K562 (cell line): ENCODE measurements around the gene ZMIZ1. TPM values are rescaled to one million over a fixed set of nuclear protein-coding genes. Genes with fewer than 3 reads are reported as not detected.

ENCODE experiments used
- ATAC-seq: fragments of 200-7000 bp; cut with Tn5 transposase; 3 replicates; pipeline ENCODE4 v1.9.1; 2020; ENCODE audit warnings: moderate library complexity
- BruUV-seq: library from RNA; stranded (reverse); fragments of 400-500 nt; replicated peaks from 2 replicates; lab custom pipeline; 2021; lab: Mats Ljungman, UMichigan
- CTCF ChIA-PET: fragments of 300-600 bp; formaldehyde crosslinking; extraction: SDS; loops from one replicate; lab custom pipeline; 2021; ENCODE audit warnings: low intra/inter-chr PET ratio; lab: Yijun Ruan, JAX
- POLR2A ChIA-PET: fragments of 300-600, 350-650 bp; sonication (Branson Sonifier 250); formaldehyde crosslinking; extraction: SDS; loops from one replicate; lab custom pipeline; 2021; ENCODE audit warnings: antibody characterized with exemption, inconsistent platforms; lab: Yijun Ruan, JAX
- DNase-seq, 4 experiments: peaks; one replicate each; pipeline versions ENCODE4 v3.0.0 to v3.0.0-alpha.2; 2011 to 2018; ENCODE audit warnings: low spot score in 3 of 4, mixed read lengths in 3 of 4; ENCODE audit errors: extremely low read depth in 1 of 4
- FAIRE-seq: peaks from 2 replicates; lab custom pipeline; 2011; peaks lifted over from hg19 to GRCh38; lab: Jason Lieb, UNC
- H2AFZ ChIP-seq: 2 replicates; pipeline ENCODE4 v1.6.0; 2011; ENCODE audit warnings: low read depth, low read length, control low read depth, inconsistent platforms
- H3K27ac ChIP-seq: fragments of 200-600 bp; 3 replicates; pipeline ENCODE4 v1.8.0; 2011; ENCODE audit warnings: low read depth, mild to moderate bottlenecking, control low read depth, inconsistent platforms, low read length, moderate library complexity, mixed read lengths; ENCODE audit errors: extremely low read depth
- H3K27me3 ChIP-seq, 2 experiments: fragments of 300-600 bp in 1 of 2; 2 replicates in 1 of 2; 3 replicates in 1 of 2; pipeline versions ENCODE4 v1.6.0 to v1.8.0; 2011; ENCODE audit warnings: inconsistent platforms in 2 of 2, low read length in 2 of 2, mild to moderate bottlenecking in 1 of 2, mixed read lengths in 1 of 2, moderate library complexity in 1 of 2; ENCODE audit not compliant: control insufficient read depth in 2 of 2, insufficient read depth in 2 of 2
- H3K36me3 ChIP-seq: fragments of 300-600 bp; 3 replicates; pipeline ENCODE4 v1.8.0; 2011; ENCODE audit warnings: mild to moderate bottlenecking, low read length, inconsistent platforms; ENCODE audit not compliant: control insufficient read depth, insufficient read depth
- H3K4me1 ChIP-seq, 2 experiments: fragments of 200-600 bp in 1 of 2; replicated peaks in 1 of 2; 2 replicates in 1 of 2; 3 replicates in 1 of 2; pipeline versions ENCODE4 v1.5.1 to v1.8.0; 2011; ENCODE audit warnings: inconsistent platforms in 2 of 2, low read length in 2 of 2, mild to moderate bottlenecking in 1 of 2, mixed read lengths in 1 of 2, moderate library complexity in 1 of 2; ENCODE audit not compliant: control insufficient read depth in 2 of 2, insufficient read depth in 2 of 2
- H3K4me2 ChIP-seq: 2 replicates; pipeline ENCODE4 v1.6.1; 2011; ENCODE audit warnings: low read length, control low read depth, inconsistent platforms, mixed read lengths; ENCODE audit not compliant: insufficient read depth
- H3K4me3 ChIP-seq: fragments of 200-600 bp; sonication (generic), shearing (Covaris generic); 2 replicates; pipeline ENCODE4 v1.5.1; 2016; ENCODE audit warnings: control low read depth, inconsistent platforms
- H3K79me2 ChIP-seq: fragments of 200-600 bp; 3 replicates; pipeline ENCODE4 v1.8.0; 2011; ENCODE audit warnings: low read length, inconsistent platforms; ENCODE audit not compliant: control insufficient read depth, insufficient read depth
- H3K9ac ChIP-seq, 2 experiments: 2 replicates each; pipeline versions ENCODE4 v1.6.0 to v1.6.1; 2011; ENCODE audit warnings: low read depth in 2 of 2, low read length in 2 of 2, control low read depth in 1 of 2, inconsistent platforms in 1 of 2, mild to moderate bottlenecking in 1 of 2, mixed read lengths in 1 of 2; ENCODE audit not compliant: insufficient read depth in 1 of 2
- H3K9me1 ChIP-seq: one replicate; pipeline ENCODE4 v1.6.0; 2011; ENCODE audit warnings: inconsistent platforms, mild to moderate bottlenecking, low read length, moderate library complexity; ENCODE audit not compliant: control insufficient read depth, insufficient read depth
- H3K9me3 ChIP-seq: replicated peaks from 2 replicates; pipeline ENCODE4 v1.5.1; 2011; ENCODE audit warnings: low read depth, low read length, inconsistent platforms; ENCODE audit not compliant: control insufficient read depth, insufficient read depth
- H4K20me1 ChIP-seq: replicated peaks from 2 replicates; pipeline ENCODE4 v1.6.1; 2011; ENCODE audit warnings: low read length, inconsistent platforms, mixed read lengths; ENCODE audit not compliant: control insufficient read depth, insufficient read depth
- ILK ChIP-seq: fragments of 450-650 bp; IDR thresholded peaks from 2 replicates; pipeline ENCODE4 v1.6.1; 2016; ENCODE audit warnings: missing genetic modification characterization, low read depth, mild to moderate bottlenecking, missing compliant biosample characterization, moderate library complexity, borderline replicate concordance
- JUND ChIP-seq, 2 experiments: IDR thresholded peaks; 2 replicates in 1 of 2; 3 replicates in 1 of 2; pipeline ENCODE4 v1.6.1; 2011; ENCODE audit warnings: borderline replicate concordance in 2 of 2, low read depth in 2 of 2, low read length in 2 of 2, improper control_type of control experiment in 1 of 2, missing biosample characterization in 1 of 2, missing genetic modification characterization in 1 of 2, missing genetic modification reagents in 1 of 2
- PHF8 ChIP-seq: fragments of 200-600 bp; sonication (generic); IDR thresholded peaks from 2 replicates; pipeline ENCODE4 v1.6.1; 2012; ENCODE audit warnings: mixed run types, mild to moderate bottlenecking, inconsistent platforms, low read length, moderate library complexity, borderline replicate concordance
- WGBS: fragments of 100-300 bp; shearing (Covaris generic); methylation state at CpG from one replicate; pipeline ENCODE4 v1.1.6; 2016; ENCODE audit warnings: low coverage, mixed read lengths; ENCODE audit not compliant: insufficient coverage; ENCODE audit errors: missing lambda C conversion rate; 5-methylcytosine and 5-hydroxymethylcytosine counted together
- in situ Hi-C: fragments of 300-500 bp; cut with MboI; formaldehyde crosslinking; loops from 4 replicates; pipeline ENCODE4 v1.15.0; 2018; ENCODE audit warnings: inconsistent platforms, mixed read lengths
- intact Hi-C: fragments of 100-400 bp; cut with micrococcal nuclease; formaldehyde crosslinking; loops from 2 replicates; pipeline ENCODE4 v1.14.2; 2022
- polyA plus RNA-seq, 8 experiments: library from polyadenylated mRNA; depleted of rRNA in 4 of 8; stranded (reverse) in 5 of 8; unstranded in 3 of 8; fragments of >200 nt; fragmentation: Nextera tagmentation in 2 of 8; fragmentation: Illumina TruSeq in 1 of 8; extraction: Ambion mirVana in 2 of 8; extraction: Trizol in 1 of 8; gene quantifications; 2 replicates each; pipeline versions ENCODE4 v1.2.1 to v1.2.3, GENCODE V29; 2011 to 2014; ENCODE audit warnings: inconsistent platforms in 1 of 8, missing spikeins in 1 of 8
- total RNA-seq, 7 experiments: library from RNA; depleted of rRNA in 6 of 7; stranded (reverse); fragments of >200 nt in 6 of 7; fragmentation: Illumina TruSeq in 2 of 7; extraction: Trizol in 2 of 7; gene quantifications; 2 replicates each; pipeline versions ENCODE4 v1.2.1 to v1.2.3, GENCODE V29; 2011 to 2021; ENCODE audit warnings: low replicate concordance in 1 of 7
- TF ChIP-seq, protein P1 (sequence below): fragments of 250-450 bp; sonication (Bioruptor Pico); IDR thresholded peaks from 2 replicates; pipeline ENCODE4 v1.9.0; 2021; ENCODE audit warnings: mild to moderate bottlenecking
- TF ChIP-seq, protein P2 (sequence below): fragments of 250-450 bp; sonication (Bioruptor Pico); IDR thresholded peaks from 2 replicates; pipeline ENCODE4 v1.5.1; 2021; ENCODE audit warnings: mild to moderate bottlenecking
- TF ChIP-seq, protein P3 (sequence below): fragments of 250-450 bp; sonication (Bioruptor Pico); IDR thresholded peaks from 2 replicates; pipeline ENCODE4 v1.4.0; 2020; ENCODE audit warnings: mild to moderate bottlenecking, moderate library complexity, borderline replicate concordance

ZMIZ1 gene
- total and polyA plus RNA-seq, 9 of the 15 experiments (the other 6 are each of a cell fraction or from before 2014, with no cell fraction given): 1.0 to 37.3 (median 4.3) TPM

DNA sequence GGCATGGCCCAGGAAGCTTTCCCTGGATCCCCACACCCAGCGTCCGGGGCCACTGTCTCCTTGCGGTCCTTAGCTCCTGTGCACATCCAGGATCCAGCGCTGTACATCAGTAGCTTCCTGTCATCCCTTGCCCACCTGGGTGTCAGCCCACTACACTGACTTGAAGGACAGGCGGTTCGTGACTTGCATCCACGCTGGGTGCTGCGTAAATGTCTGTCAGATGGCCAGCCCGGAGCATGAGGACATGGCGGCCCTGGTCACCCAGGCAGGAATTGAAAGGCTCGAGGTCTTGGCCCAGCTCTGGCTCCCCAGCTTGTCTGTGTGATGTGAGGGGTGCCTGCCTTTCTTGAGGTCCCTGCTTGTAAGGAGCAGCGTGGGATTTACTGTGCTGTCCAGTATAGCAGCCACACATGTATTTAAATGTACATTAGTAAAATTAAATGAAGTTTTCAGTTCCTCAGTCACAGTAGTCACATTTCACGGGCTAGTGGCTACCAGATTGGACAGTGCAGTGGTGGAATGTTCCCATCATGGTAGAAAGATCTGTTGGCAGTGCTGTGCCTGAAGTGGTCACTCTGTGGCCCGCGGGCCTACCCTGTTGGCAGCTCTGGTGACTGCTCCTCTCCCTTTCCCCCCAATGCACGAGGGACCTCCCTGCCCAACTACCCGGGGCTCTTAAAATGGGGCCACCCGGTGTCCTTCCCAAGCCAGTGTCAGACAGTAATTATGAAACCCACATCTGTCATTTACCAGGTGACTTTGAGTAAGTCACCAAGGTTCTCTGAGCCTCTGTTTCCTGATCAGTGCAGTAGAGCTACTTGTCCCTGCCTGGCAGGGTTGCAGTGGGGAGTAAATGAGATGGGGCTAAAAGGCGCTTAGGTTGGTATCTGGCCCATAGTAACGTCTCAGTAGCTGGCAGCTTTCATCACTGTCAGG is 180.7 kb downstream of the ZMIZ1 start:
- no peaks in the 10 kb centered on the region for H3K36me3 ChIP-seq
- no peak overlapping the region for H3K4me2 ChIP-seq
- H3K9ac ChIP-seq: peak overlapping the region in 1 of 2 experiments; percentile 62; a peak in 2 of 4 replicates
- ChIA-PET POLR2A (interaction anchor here (0.6 to 1.0 kb wide), 2 partner anchors 9 to 432 kb away, joined by 3 read pairs; no protein-coding TSS in a partner anchor), CTCF (no interaction called here)
- no peak for FAIRE-seq
- ATAC-seq: no peak
- intact Hi-C loops: no loop called here
- H4K20me1 ChIP-seq: peaks cover 23% of the 10 kb centered on the region; the same call in 1 of the 2 replicates
- no peaks in the 10 kb centered on the region for H3K9me3 ChIP-seq
- H3K4me3 ChIP-seq: no peak overlapping the region
- BruUV-seq: no TSS peak
- H3K9me1 ChIP-seq: no peaks in the 10 kb centered on the region
- no peak for TF ChIP-seq ILK
- TF ChIP-seq JUND (IDR thresholded peaks at IDR 0.05; ENCODE audit: borderline replicate concordance, low read depth, low read length): no peak
- TF ChIP-seq JUND (tag; IDR thresholded peaks at IDR 0.05; ENCODE audit: borderline replicate concordance, low read depth, low read length): no peak
- TF ChIP-seq, protein P1, sequence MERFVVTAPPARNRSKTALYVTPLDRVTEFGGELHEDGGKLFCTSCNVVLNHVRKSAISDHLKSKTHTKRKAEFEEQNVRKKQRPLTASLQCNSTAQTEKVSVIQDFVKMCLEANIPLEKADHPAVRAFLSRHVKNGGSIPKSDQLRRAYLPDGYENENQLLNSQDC (CRISPR knock-in tag): no peak
- TF ChIP-seq, protein P2, sequence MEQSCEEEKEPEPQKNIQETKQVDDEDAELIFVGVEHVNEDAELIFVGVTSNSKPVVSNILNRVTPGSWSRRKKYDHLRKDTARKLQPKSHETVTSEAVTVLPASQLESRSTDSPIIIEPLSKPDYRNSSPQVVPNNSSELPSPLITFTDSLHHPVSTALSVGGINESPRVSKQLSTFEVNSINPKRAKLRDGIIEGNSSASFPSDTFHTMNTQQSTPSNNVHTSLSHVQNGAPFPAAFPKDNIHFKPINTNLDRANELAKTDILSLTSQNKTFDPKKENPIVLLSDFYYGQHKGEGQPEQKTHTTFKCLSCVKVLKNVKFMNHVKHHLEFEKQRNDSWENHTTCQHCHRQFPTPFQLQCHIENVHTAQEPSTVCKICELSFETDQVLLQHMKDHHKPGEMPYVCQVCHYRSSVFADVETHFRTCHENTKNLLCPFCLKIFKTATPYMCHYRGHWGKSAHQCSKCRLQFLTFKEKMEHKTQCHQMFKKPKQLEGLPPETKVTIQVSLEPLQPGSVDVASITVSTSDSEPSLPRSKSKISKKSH (CRISPR knock-in tag): no peak
- no peak for TF ChIP-seq PHF8
- TF ChIP-seq, protein P3, sequence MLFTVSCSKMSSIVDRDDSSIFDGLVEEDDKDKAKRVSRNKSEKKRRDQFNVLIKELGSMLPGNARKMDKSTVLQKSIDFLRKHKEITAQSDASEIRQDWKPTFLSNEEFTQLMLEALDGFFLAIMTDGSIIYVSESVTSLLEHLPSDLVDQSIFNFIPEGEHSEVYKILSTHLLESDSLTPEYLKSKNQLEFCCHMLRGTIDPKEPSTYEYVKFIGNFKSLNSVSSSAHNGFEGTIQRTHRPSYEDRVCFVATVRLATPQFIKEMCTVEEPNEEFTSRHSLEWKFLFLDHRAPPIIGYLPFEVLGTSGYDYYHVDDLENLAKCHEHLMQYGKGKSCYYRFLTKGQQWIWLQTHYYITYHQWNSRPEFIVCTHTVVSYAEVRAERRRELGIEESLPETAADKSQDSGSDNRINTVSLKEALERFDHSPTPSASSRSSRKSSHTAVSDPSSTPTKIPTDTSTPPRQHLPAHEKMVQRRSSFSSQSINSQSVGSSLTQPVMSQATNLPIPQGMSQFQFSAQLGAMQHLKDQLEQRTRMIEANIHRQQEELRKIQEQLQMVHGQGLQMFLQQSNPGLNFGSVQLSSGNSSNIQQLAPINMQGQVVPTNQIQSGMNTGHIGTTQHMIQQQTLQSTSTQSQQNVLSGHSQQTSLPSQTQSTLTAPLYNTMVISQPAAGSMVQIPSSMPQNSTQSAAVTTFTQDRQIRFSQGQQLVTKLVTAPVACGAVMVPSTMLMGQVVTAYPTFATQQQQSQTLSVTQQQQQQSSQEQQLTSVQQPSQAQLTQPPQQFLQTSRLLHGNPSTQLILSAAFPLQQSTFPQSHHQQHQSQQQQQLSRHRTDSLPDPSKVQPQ (CRISPR knock-in tag): no peak
- TF ChIP-seq, all 486 proteins: peak for 0
- no peak overlapping the region for H2AFZ ChIP-seq
- H3K27ac ChIP-seq: no peak overlapping the region
- WGBS: 71% methylated on average over 20 of the region's 20 CpGs
- peaks cover 0 to 15% of the 10 kb centered on the region in 2 experiments; a peak in 2 of 5 replicates for H3K4me1 ChIP-seq
- no peaks in the 10 kb centered on the region for H3K27me3 ChIP-seq
- DNase-seq: no peak
- H3K79me2 ChIP-seq: no peaks in the 10 kb centered on the region
- in situ Hi-C loops: no loop called here
